Testis (tissue), 3 donors: ENCODE data around the gene XKR7. TPM values are rescaled to one million over a fixed set of nuclear protein-coding genes. Genes with fewer than 3 reads are reported as not detected.
"Not testable (repeated sequence)": the region's sequence is repeated elsewhere in the genome, so short reads cannot be mapped to it uniquely, and the experiment has no call there.

ENCODE experiments used
- DNase-seq: peaks from one replicate; pipeline ENCODE4 v3.0.0-alpha.2; 2019
- H3K27ac ChIP-seq, 2 donors: fragments of 200-600 bp; sonication (generic); one replicate each; pipeline ENCODE4 v1.5.1; 2019
- H3K27me3 ChIP-seq: fragments of 200-600 bp; sonication (generic); one replicate; pipeline ENCODE4 v1.5.1; 2019
- H3K36me3 ChIP-seq: fragments of 200-600 bp; sonication (generic); one replicate; pipeline ENCODE4 v1.5.1; 2017; ENCODE audit warnings: low read depth; ENCODE audit errors: missing control alignments
- H3K4me1 ChIP-seq: fragments of 200-600 bp; sonication (generic); one replicate; pipeline ENCODE4 v1.5.1; 2019
- H3K4me3 ChIP-seq, 2 donors: fragments of 200-600 bp; sonication (generic); one replicate each; pipeline ENCODE4 v1.5.1; 2017 to 2019
- H3K9me3 ChIP-seq: fragments of 200-600 bp; sonication (generic); one replicate; pipeline ENCODE4 v1.5.1; 2017
- CTCF ChIP-seq, 3 experiments: fragments of 450-650 bp in 2 of 3; fragments of 200-600 bp in 1 of 3; sonication (generic) in 1 of 3; IDR thresholded peaks; one replicate each; pipeline ENCODE4 v1.5.1; 2016 to 2019; ENCODE audit warnings: antibody characterized with exemption in 3 of 3, mild to moderate bottlenecking in 2 of 3, moderate library complexity in 1 of 3
- POLR2A ChIP-seq: fragments of 450-650 bp; IDR thresholded peaks from one replicate; pipeline ENCODE4 v1.6.1; 2017; ENCODE audit warnings: antibody characterized with exemption, mild to moderate bottlenecking, moderate library complexity
- WGBS, 2 donors: methylation state at CpG; one replicate each; pipeline ENCODE4 v1.1.5; 2018; 5-methylcytosine and 5-hydroxymethylcytosine counted together
- intact Hi-C: fragments of 100-400 bp; cut with DNase I; formaldehyde crosslinking; loops from one replicate; pipeline ENCODE4 v1.15.1; 2023; ENCODE audit warnings: low total_unique reads
- polyA plus RNA-seq: library from polyadenylated mRNA; stranded (reverse); fragments of 350-450 nt; fragmentation: Illumina TruSeq; extraction: RNeasy Lipid Tissue Mini Kit (QIAGEN cat#74804); gene quantifications from one replicate; pipeline ENCODE4 v1.2.3, GENCODE V29; 2014; ENCODE audit warnings: low read depth, low replicate concordance; ENCODE audit not compliant: insufficient read depth
- total RNA-seq, 2 donors: library from RNA; depleted of rRNA; stranded (reverse); fragments of >200 nt; gene quantifications; one replicate each; pipeline ENCODE4 v1.2.3, GENCODE V29; 2016

Gene XKR7
- total and polyA plus RNA-seq, 3 donors from 2014 or later = 0.25 to 0.96 (median 0.39) TPM

GRCh38 chr20:31926493-31926892 lies 41.5 kb upstream of the XKR7 start:
- no peak for DNase-seq
- WGBS, 2 donors = 67 to 68% methylated on average over 2 of the region's 2 CpGs
- H3K27ac ChIP-seq = no peak overlapping the region
- H3K36me3 ChIP-seq = no peaks in the 10 kb centered on the region
- no peak overlapping the region for H3K4me3 ChIP-seq
- H3K27me3 ChIP-seq = no peaks in the 10 kb centered on the region
- no peaks in the 10 kb centered on the region for H3K9me3 ChIP-seq
- no peaks in the 10 kb centered on the region for H3K4me1 ChIP-seq
- TF ChIP-seq CTCF (IDR thresholded peaks at IDR 0.05) = no peak
- TF ChIP-seq POLR2A = no peak
- intact Hi-C loops = no loop called here

- DNase-seq = no peak
- 89 to 93% methylated on average over 8 of the region's 8 CpGs for WGBS, 2 donors
- TF ChIP-seq CTCF (IDR thresholded peaks at IDR 0.05) (no peak), POLR2A (no peak)
- Histone ChIP-seq H3K9me3 (no peaks in the 10 kb centered on the region), H3K4me1 (no peaks in the 10 kb centered on the region), H3K4me3 (no peak overlapping the region), H3K27ac (no peak overlapping the region), H3K36me3 (no peaks in the 10 kb centered on the region), H3K27me3 (no peaks in the 10 kb centered on the region)
- intact Hi-C loops = no loop called here
Observed at GRCh38 chr20:31927627-31928159, 40.3 kb upstream of the XKR7 start.

DNA sequence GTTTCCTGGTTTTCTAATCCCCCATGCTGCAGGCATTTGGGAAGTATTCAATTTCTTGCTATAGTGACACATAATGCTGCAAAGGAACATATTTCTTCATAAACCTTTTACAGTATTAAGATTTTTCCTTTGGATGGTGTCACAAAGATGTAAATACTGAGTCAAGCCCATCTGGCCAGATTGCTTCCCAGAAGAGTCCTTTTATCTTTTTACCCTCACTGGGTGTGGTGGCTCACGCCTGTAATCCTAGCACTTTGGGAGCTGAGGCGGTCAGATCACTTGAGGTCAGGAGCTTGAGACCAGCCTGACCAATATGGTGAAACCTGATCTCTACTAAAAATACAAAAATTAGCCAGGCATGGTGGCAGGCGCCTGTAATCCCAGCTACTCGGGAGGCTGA lies 38.3 kb upstream of the XKR7 start:
- H3K27me3 ChIP-seq, H3K27ac ChIP-seq, H3K9me3 ChIP-seq, H3K4me3 ChIP-seq, H3K4me1 ChIP-seq, DNase-seq, H3K36me3 ChIP-seq, intact Hi-C loops: not testable (repeated sequence)
- WGBS, 2 donors = 83 to 91% methylated on average over 4 of the region's 4 CpGs

DNA sequence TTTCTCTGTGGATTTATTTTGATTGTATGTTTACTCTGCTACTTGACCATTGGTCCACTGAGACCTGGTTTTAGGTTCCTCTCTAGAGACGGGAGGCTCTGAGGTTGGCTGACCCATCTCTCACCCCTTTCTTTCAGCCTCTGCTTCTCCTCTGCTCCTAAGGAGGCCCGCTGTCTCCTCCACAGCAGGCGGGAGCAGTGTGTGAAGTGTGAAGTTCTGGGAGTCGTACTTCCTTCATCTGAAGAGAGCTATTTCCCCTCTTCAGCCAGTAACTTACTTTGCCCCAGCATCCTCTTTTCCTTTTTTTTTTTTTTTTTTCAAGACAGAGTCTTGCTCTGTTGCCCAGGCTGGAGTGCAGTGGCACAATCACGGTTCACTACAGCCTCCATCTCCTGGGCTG lies 37.2 kb upstream of the XKR7 start:
- Histone ChIP-seq H3K27me3 (no peaks in the 10 kb centered on the region), H3K27ac (no peak overlapping the region), H3K9me3 (no peaks in the 10 kb centered on the region), H3K36me3 (no peaks in the 10 kb centered on the region), H3K4me1 (no peaks in the 10 kb centered on the region), H3K4me3 (no peak overlapping the region)
- 66 to 70% methylated on average over 5 of the region's 5 CpGs for WGBS, 2 donors
- intact Hi-C loops = no loop called here
- TF ChIP-seq POLR2A (no peak), CTCF (IDR thresholded peaks at IDR 0.05) (no peak)
- DNase-seq = no peak

- TF ChIP-seq CTCF (IDR thresholded peaks at IDR 0.05) (no peak), POLR2A (no peak)
- H3K27me3 ChIP-seq = no peaks in the 10 kb centered on the region
- no peak for DNase-seq
- intact Hi-C loops = no loop called here
- H3K27ac ChIP-seq = no peak overlapping the region
- no peaks in the 10 kb centered on the region for H3K4me1 ChIP-seq
- no peaks in the 10 kb centered on the region for H3K9me3 ChIP-seq
- H3K36me3 ChIP-seq = no peaks in the 10 kb centered on the region
- WGBS, 2 donors = 92 to 95% methylated on average over 8 to 10 of the region's 10 CpGs
- no peak overlapping the region for H3K4me3 ChIP-seq
Observed at GRCh38 chr20:31933698-31934097, 34.3 kb upstream of the XKR7 start.
